HG02970 (cell line): ENCODE data around the gene SETD1A.

Source experiments
- ATAC-seq: cut with Tn5 transposase; IDR thresholded peaks from one replicate; pipeline ENCODE4 v1.9.1; 2021; ENCODE audit warnings: mild to moderate bottlenecking, moderate library complexity, moderate number of reproducible peaks; ENCODE audit not compliant: unreplicated experiment, low FRiP score

Gene SETD1A

DNA sequence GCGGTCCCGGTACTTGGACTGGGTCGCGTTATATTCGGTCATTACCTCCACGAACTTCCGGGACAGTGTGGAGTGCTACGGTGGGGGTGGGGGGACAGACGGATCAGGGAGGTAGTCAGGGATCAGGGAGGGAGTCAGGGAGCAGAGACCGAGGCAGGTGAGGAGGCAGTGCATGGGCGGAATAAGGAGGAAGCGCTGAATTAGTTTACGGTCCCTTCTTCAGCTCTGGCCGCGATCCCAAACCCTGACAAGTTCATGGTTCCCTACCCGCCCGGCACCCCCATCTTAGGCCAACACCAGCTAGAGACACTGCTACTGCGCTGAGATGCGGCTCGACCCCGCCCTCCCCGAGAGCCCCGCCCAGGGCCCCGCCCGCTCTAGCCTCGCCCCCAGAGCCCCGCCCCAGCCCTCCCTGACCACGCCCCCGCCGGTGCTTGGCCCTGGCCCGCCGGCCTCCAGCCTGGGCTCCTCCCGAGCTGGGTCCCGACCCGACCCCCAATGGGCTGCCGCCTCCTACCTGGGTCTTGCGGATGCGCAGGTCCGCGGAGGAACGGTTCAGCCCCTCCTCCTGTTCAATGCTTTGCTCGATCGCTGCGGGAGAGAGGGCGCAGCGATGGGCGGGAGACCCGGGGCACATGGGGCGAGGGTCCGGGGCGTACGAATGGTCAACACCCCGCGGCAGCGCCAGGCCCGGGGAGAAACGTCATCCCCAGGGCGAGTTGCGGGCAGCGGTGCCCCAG is 39.6 kb downstream of the SETD1A start:
- no peak for ATAC-seq

- ATAC-seq, result no peak
These were observed 40.5 kb downstream of the SETD1A start for GRCh38 chr16:30997725-30998711.

- no peak for ATAC-seq
These were observed 41.6 kb downstream of the SETD1A start for GRCh38 chr16:30998852-30999761.

GRCh38 chr16:31000671-31001382 is 43.3 kb downstream of the SETD1A start:
- no peak for ATAC-seq

DNA sequence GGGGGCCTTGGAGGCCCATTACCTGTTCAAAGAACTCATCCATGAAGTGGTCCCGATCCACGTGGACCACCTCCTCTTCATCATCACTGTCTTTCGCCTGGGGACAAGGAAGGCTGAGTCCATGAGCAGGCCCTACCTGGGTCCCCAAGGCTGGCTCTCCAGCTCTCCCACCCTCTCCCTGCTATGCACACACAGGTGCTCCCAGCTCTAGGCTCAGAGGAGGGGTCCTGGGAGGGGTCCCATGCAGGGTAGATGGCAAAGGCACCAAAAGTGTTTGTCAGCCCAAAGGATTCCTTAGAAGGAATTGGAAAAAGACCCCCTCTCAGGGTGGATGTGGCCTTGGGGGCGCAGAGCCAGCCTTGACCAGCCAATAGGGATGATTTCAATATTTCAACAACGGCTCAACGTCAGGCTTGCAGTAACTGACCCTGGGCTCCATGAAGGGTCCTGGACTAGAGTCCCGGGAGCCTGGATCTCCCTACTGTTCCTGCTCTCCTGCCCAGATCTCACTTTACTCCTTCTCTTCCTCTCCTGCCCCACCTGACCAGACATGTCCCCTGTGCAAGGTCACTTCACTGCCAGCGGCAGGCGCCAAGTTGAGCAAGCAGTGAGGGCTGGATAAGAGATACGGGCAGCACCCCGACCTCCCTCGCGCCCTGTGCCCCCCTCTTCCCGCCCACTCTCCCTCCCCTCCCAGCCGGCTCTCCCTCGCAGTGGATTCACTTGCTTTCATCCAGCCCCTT is 44.1 kb downstream of the SETD1A start:
- ATAC-seq, result no peak

DNA sequence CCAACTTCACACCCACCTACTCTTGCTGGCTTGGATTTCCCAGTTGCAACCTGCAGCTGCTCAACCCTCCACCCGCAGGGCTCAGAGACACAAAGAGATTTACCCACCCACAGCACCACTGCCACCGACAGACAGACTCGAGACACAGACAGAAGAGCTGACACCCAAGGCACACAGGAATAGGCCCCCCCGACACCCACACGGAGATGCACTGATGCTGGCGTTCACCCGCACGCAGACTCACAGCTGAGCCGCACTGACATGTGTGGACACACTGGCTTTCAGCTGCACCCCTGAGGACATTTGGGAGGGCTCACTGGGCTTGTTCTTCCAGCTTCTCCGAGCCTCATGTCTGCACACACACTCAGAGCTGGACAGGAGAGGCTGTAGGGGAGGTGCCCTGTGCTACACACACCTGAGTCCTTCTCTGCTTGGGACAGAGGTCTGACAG is 44.7 kb downstream of the SETD1A start:
- ATAC-seq, result no peak

- ATAC-seq, result no peak
These were observed 45.3 kb downstream of the SETD1A start for GRCh38 chr16:31002862-31003341.

DNA sequence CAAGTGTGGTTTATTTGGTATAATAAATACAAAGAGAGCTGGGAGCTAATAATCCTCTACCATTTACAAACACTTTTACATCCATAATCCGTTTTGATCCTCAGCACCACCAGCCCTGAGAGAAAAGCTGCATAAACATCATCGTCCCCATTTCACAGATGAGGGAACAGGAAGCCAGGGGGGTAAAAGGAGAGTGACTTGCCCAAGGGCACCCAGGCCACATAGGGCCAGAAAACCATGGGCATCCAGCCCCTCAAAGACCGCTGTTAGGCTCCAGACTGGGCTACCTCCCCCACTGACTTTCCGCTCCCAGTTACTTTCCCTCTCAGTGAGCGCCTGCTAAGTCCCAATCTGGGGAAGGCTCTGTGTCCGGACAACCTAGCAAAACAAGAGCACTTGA is 46.2 kb downstream of the SETD1A start:
- ATAC-seq, result no peak

GRCh38 chr16:31004658-31005057 is 47.1 kb downstream of the SETD1A start:
- no peak for ATAC-seq

DNA sequence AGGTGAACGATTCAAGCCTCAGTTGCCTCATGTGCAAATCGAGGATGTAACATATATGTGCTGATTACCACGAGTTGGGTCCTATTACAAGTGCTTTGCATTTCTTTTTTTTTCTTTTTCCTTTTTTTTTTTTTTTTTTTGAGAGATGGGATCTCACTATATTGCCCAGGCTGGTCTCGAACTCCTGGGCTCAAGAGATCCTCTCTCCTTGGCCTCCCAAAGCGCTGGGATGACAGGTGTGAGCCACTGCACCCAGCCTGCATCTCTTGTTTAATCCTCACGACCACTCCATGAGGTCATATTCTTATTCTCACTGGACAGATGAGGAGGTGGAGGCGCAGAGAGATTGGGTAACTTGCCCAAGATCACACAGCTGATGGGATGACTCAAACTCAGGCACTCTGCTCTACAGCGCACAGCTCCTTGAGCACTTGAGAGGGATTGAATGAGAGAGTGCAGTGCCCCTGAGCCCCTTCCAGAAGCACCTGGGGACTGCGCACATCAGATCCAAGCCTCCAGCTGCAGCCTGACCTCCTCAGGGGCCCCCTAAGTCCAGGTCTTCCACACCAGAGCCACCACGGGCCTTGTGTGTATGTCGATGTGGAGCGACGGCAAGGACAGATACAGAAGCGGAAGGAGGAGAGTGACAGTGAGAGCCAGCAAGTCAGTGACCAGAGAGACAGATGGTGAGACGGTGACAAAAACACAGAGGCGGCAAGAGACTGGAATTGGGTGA is 48.0 kb downstream of the SETD1A start:
- no peak for ATAC-seq

DNA sequence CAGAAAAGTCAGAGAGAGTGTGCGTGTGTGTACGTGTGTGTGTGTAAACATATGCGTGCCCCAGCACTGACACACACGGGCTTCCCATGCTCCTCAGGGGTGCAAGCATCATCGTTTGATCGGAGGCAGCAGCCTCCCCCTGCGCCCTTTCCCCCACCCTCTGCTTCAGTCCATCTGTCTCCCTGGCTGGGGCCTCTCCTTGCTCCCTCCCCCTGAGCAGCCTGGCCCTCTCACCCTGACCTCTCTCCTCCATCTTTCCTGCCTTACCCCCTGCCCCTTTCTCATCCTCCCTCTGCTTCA is 48.5 kb downstream of the SETD1A start:
- no peak for ATAC-seq

- ATAC-seq, result no peak
These were observed 49.0 kb downstream of the SETD1A start for GRCh38 chr16:31006589-31006988.

GRCh38 chr16:31007684-31008083 is 50.1 kb downstream of the SETD1A start:
- ATAC-seq, result no peak

DNA sequence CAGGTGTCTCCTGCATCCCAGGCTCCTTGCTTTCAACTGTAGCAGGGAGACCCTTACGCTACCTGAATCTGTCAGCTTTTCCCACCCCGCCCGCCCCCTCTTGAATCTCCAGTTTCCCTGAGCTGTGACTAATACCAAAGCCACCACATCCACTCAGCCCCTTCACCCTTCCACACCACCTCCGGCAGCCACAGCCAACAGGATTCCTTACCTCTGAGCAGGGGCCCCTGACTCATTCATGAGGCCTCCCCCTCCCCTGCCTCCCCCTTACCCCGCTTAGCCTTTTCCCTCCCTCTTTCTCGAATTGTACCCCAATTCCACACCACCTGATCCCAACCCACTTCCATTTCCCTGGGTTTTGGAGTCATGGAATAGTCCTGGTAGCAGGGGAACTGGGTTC is 50.6 kb downstream of the SETD1A start:
- ATAC-seq, result no peak

DNA sequence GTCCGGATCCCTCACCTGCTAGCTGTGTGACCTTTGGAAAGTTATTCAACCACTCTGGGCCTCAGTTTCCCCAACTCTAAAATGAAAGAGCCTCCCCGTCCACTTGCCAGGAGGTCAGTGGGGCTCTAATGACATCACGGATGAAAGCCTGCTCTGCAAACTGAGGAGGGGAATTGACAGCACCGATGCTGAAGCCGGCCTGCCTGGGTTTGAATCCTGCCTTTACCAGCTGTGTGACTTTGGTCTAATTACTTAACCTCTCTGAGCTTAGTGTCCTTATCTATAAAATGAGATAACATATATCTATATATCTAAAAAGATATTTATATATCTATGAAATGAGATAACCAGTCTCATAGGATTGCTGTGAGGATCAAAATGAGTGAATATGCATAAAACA is 51.0 kb downstream of the SETD1A start:
- no peak for ATAC-seq

DNA sequence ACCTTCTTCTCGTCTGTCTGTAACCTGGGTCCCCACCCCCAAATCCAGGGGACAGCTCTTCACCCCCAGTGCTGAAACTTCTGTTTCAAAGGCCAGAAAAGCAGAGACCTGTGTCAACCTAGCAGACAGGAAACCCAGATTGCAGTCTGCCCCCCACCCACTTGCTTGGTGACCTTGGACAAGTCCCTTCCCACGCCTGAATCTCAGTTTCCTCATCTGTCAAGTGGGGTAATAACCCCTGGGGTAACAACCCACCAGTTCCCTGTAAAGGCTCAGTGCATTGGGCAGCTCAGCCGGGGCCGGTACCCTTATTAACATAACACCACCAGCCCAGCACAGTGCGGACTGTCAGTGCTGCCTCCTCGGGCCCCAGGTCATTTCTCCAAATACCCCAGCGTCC is 51.6 kb downstream of the SETD1A start:
- no peak for ATAC-seq

DNA sequence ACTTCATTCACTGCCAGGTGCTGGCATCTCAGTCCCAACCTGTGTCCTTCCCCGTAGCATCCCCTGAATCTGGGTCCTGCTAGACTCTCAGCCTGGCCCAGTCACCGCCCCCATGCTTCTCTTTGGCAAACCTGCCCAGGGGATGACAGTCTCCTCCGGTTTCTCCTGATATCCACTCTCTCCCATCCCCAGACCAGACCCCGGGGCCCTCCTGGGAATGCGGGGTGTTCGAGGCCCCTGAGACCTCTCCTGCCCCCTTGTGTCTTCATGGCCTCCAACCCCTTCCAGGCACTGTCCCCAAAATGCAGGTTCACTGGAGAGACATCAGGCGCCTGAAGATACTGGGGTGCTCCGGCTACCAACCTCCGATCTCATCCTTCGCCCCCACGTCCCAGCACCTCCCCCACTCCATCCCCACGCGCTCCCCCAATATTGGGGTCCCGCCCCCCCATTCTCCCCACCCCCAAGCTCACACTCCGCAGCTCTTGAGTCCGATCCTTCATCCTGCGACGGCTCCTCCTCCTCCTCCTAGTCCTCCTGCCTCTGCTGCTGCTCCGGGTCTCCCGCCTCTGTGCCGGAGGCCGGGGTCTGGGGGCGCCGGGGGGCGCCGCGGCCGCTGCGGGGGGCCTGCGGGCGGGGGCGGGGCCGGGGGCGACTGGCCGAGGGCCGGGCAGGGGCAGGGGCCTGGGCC is 52.5 kb downstream of the SETD1A start:
- no peak for ATAC-seq
